Glomerular endothelial cell (primary cell): ENCODE measurements around the gene TTC39A. TPM values are rescaled to one million over a fixed set of nuclear protein-coding genes. Genes with fewer than 3 reads are reported as not detected.
"Not testable (repeated sequence)": the region's sequence is repeated elsewhere in the genome, so short reads cannot be mapped to it uniquely, and the experiment has no call there.

Experiments
- DNase-seq: peaks from one replicate; pipeline ENCODE4 v3.0.0-alpha.2; 2011; ENCODE audit warnings: low read depth, low spot score; ENCODE audit errors: extremely low read depth
- total RNA-seq: library from RNA; depleted of rRNA; stranded (reverse); fragments of >200 nt; gene quantifications from 2 replicates; pipeline ENCODE4 v1.2.3, GENCODE V29; 2015

Gene TTC39A
- total RNA-seq, 1 donor from 2014 or later = 2.6 TPM

GRCh38 chr1:51340380-51340779, 10.0 kb upstream of the TTC39A start:
- no peak for DNase-seq

GRCh38 chr1:51336711-51337110, 6.3 kb upstream of the TTC39A start:
- no peak for DNase-seq

- no peak for DNase-seq
Observed at GRCh38 chr1:51336004-51336403, 5.6 kb upstream of the TTC39A start.

- DNase-seq = no peak
Observed at GRCh38 chr1:51331206-51332100, 1.1 kb upstream of the TTC39A start.

GRCh38 chr1:51329443-51330325, 678 bp downstream of the TTC39A start:
- no peak for DNase-seq

GRCh38 chr1:51328926-51329325, 1.4 kb downstream of the TTC39A start:
- no peak for DNase-seq

GRCh38 chr1:51328279-51328678, 2.1 kb downstream of the TTC39A start:
- DNase-seq = no peak

- no peak for DNase-seq
Observed at GRCh38 chr1:51327386-51327785, 3.0 kb downstream of the TTC39A start.

- no peak for DNase-seq
Observed at GRCh38 chr1:51326839-51327238, 3.5 kb downstream of the TTC39A start.

GRCh38 chr1:51325878-51326755, 4.2 kb downstream of the TTC39A start:
- DNase-seq = no peak

GRCh38 chr1:51325391-51325790, 5.0 kb downstream of the TTC39A start:
- DNase-seq = no peak

GRCh38 chr1:51325011-51325385, 5.4 kb downstream of the TTC39A start:
- not testable (repeated sequence) for DNase-seq

- DNase-seq = no peak
Observed at GRCh38 chr1:51324251-51325010, 5.9 kb downstream of the TTC39A start.

- no peak for DNase-seq
Observed at GRCh38 chr1:51323778-51324177, 6.6 kb downstream of the TTC39A start.

- no peak for DNase-seq
Observed at GRCh38 chr1:51322417-51323101, 7.8 kb downstream of the TTC39A start.

GRCh38 chr1:51321924-51322280, 8.5 kb downstream of the TTC39A start:
- no peak for DNase-seq

- DNase-seq = no peak
Observed at GRCh38 chr1:51320967-51321923, 9.1 kb downstream of the TTC39A start.

GRCh38 chr1:51317798-51318197, 12.6 kb downstream of the TTC39A start:
- no peak for DNase-seq

GRCh38 chr1:51316846-51317120, 13.6 kb downstream of the TTC39A start:
- DNase-seq = no peak
